Fibroblast of lung (primary cell): ENCODE measurements around the gene PLA2G6.
"Not testable (repeated sequence)": the region's sequence is repeated elsewhere in the genome, so short reads cannot be mapped to it uniquely, and the experiment has no call there.

ENCODE experiments used
- CTCF ChIP-seq, 2 donors: IDR thresholded peaks in 1 of 2; conservative IDR thresholded peaks in 1 of 2; 1 replicate in 1 of 2; 2 replicates in 1 of 2; pipeline ENCODE4 v1.5.1; 2011 to 2012; ENCODE audit warnings: low read length in 2 of 2, control low read depth in 1 of 2, inconsistent platforms in 1 of 2, low read depth in 1 of 2, mild to moderate bottlenecking in 1 of 2
- EZH2 ChIP-seq: IDR thresholded peaks from 2 replicates; pipeline ENCODE4 v1.5.1; 2012; ENCODE audit warnings: low read length, control low read depth, mild to moderate bottlenecking; ENCODE audit errors: missing control alignments

- not testable (repeated sequence) for TF ChIP-seq CTCF (conservative IDR thresholded peaks at IDR 0.05 in 1 of 2, IDR thresholded peaks at IDR 0.05 in 1 of 2; ENCODE audit: low read depth in 1 of 2, low read length in 2 of 2); EZH2
Measured at GRCh38 chr22:38154563-38154915, 27.1 kb downstream of the PLA2G6 start.
